HL-60 (cell line): ENCODE results near the gene ACVRL1.

ENCODE experiments used
- DNase-seq, 2 experiments: peaks; one replicate each; pipeline ENCODE4 v3.0.0-alpha.2; 2010 to 2020; ENCODE audit warnings: low read depth in 1 of 2, low spot score in 1 of 2
- H3K27ac ChIP-seq: fragments of 250-450 bp; sonication (Bioruptor Pico); replicated peaks from 2 replicates; pipeline ENCODE4 v1.5.1; 2020; ENCODE audit warnings: mild to moderate bottlenecking, moderate library complexity
- H3K27me3 ChIP-seq: fragments of 250-450 bp; sonication (Bioruptor Pico); 2 replicates; pipeline ENCODE4 v1.5.1; 2021; ENCODE audit warnings: mild to moderate bottlenecking, moderate library complexity; ENCODE audit not compliant: insufficient read depth, poor library complexity, severe bottlenecking
- H3K4me3 ChIP-seq: replicated peaks from 2 replicates; pipeline ENCODE4 v1.5.1; 2011; ENCODE audit warnings: mild to moderate bottlenecking, control low read depth, low read length; ENCODE audit not compliant: insufficient read depth
- CTCF ChIP-seq: IDR thresholded peaks from one replicate; pipeline ENCODE4 v1.5.1; 2011; ENCODE audit warnings: low read length, control low read depth, inconsistent platforms; ENCODE audit not compliant: insufficient read depth
- GABPA ChIP-seq: IDR thresholded peaks from 2 replicates; pipeline ENCODE4 v1.6.1; 2012; ENCODE audit warnings: low read depth
- POLR2AphosphoS5 ChIP-seq: IDR thresholded peaks from 2 replicates; pipeline ENCODE4 v1.6.1; 2012; ENCODE audit warnings: low read depth
- REST ChIP-seq: IDR thresholded peaks from 2 replicates; pipeline ENCODE4 v1.6.1; 2012; ENCODE audit warnings: low read depth; ENCODE audit not compliant: insufficient replicate concordance
- SPI1 ChIP-seq: IDR thresholded peaks from 2 replicates; pipeline ENCODE4 v1.6.1; 2012; ENCODE audit warnings: low read depth, mild to moderate bottlenecking, borderline replicate concordance

ACVRL1 gene

GRCh38 chr12:51889216-51890132, 17.8 kb upstream of the ACVRL1 start:
- no peak overlapping the region for H3K27ac ChIP-seq
- no peak for DNase-seq
- no peak for TF ChIP-seq CTCF
- TF ChIP-seq REST, result no peak
- TF ChIP-seq POLR2AphosphoS5, result no peak
- no peak for TF ChIP-seq GABPA
- TF ChIP-seq SPI1, result no peak
- H3K4me3 ChIP-seq, result no peak overlapping the region
- no peaks in the 10 kb centered on the region for H3K27me3 ChIP-seq

GRCh38 chr12:51890133-51890464, 17.2 kb upstream of the ACVRL1 start:
- no peak for TF ChIP-seq SPI1
- TF ChIP-seq POLR2AphosphoS5, result no peak
- TF ChIP-seq GABPA, result no peak
- TF ChIP-seq REST, result no peak
- TF ChIP-seq CTCF, result no peak
- Histone ChIP-seq H3K4me3 (no peak overlapping the region), H3K27me3 (no peaks in the 10 kb centered on the region), H3K27ac (no peak overlapping the region)
- DNase-seq, result no peak

- no peak overlapping the region for H3K27ac ChIP-seq
- H3K27me3 ChIP-seq, result no peaks in the 10 kb centered on the region
- DNase-seq, result no peak
- no peak overlapping the region for H3K4me3 ChIP-seq
- TF ChIP-seq GABPA (no peak), SPI1 (no peak), REST (no peak), CTCF (no peak), POLR2AphosphoS5 (no peak)
These were observed 16.7 kb upstream of the ACVRL1 start for GRCh38 chr12:51890511-51891171.
